ENCODE results near the gene IRX6. TPM values are rescaled to one million over a fixed set of nuclear protein-coding genes. Genes with fewer than 3 reads are reported as not detected.

IRX6 gene

GRCh38 chr16:55379371-55379770 is 55.4 kb downstream of the IRX6 start:
- no peak overlapping the region for H3K4me3 ChIP-seq (ENCODE audit: low read length in 2 of 2)
- no peaks in the 10 kb centered on the region for H3K9me3 ChIP-seq (replicated peaks in 1 of 2; ENCODE audit: control insufficient read depth in 2 of 2, insufficient read depth in 1 of 2, low read depth in 1 of 2, low read length in 2 of 2)
- H2AK5ac ChIP-seq (ENCODE audit: low read depth, low read length), result no peak overlapping the region
- no peak overlapping the region for H3K27ac ChIP-seq (replicated peaks; ENCODE audit: low read length)
- no peak overlapping the region for H2BK5ac ChIP-seq (ENCODE audit: low read length)
- H3K4ac ChIP-seq (ENCODE audit: low read length), result no peak overlapping the region
- no peak overlapping the region for H3K18ac ChIP-seq (ENCODE audit: low read length)
- no CpG with 5 or more reads among the region's 13 CpGs for WGBS, 2 donors (ENCODE audit: extremely low coverage in 2 of 2, insufficient read length in 2 of 2, insufficient replicate concordance in 1 of 2)
- no peak overlapping the region for H2BK120ac ChIP-seq (ENCODE audit: low read depth, low read length)
- peaks cover 2 to 6% of the 10 kb centered on the region in 2 donors for H3K4me1 ChIP-seq (ENCODE audit: control insufficient read depth in 2 of 2, insufficient read depth in 1 of 2, low read depth in 1 of 2, low read length in 2 of 2)
- H3K36me3 ChIP-seq (replicated peaks in 1 of 2; ENCODE audit: control insufficient read depth in 2 of 2, insufficient read depth in 2 of 2, low read length in 2 of 2), result no peaks in the 10 kb centered on the region
- H3K14ac ChIP-seq (ENCODE audit: low read length), result no peak overlapping the region
- H3K9ac ChIP-seq (ENCODE audit: low read depth, low read length, poor library complexity), result no peak overlapping the region
- H3K4me2 ChIP-seq (ENCODE audit: insufficient read depth, low read length, poor library complexity, severe bottlenecking), result no peak overlapping the region
- no peaks in the 10 kb centered on the region for H3K79me1 ChIP-seq (ENCODE audit: low read depth, low read length)
- H4K91ac ChIP-seq (ENCODE audit: low read depth, low read length, poor library complexity), result no peak overlapping the region
- H4K8ac ChIP-seq (ENCODE audit: low read depth, low read length), result no peak overlapping the region
- peak overlapping the region; percentile 53 for H2AFZ ChIP-seq (ENCODE audit: low read length)
- H2BK12ac ChIP-seq (ENCODE audit: low read length), result no peak overlapping the region
- no peak for DNase-seq (ENCODE audit: low spot score)
- no peaks in the 10 kb centered on the region for H3K27me3 ChIP-seq (ENCODE audit: control insufficient read depth in 3 of 3, insufficient read depth in 3 of 3, low read depth in 1 of 3, low read length in 3 of 3)
- no peak overlapping the region for H3K23ac ChIP-seq (ENCODE audit: low read depth, low read length, poor library complexity)
- no peak overlapping the region for H2BK15ac ChIP-seq (ENCODE audit: low read length)

DNA sequence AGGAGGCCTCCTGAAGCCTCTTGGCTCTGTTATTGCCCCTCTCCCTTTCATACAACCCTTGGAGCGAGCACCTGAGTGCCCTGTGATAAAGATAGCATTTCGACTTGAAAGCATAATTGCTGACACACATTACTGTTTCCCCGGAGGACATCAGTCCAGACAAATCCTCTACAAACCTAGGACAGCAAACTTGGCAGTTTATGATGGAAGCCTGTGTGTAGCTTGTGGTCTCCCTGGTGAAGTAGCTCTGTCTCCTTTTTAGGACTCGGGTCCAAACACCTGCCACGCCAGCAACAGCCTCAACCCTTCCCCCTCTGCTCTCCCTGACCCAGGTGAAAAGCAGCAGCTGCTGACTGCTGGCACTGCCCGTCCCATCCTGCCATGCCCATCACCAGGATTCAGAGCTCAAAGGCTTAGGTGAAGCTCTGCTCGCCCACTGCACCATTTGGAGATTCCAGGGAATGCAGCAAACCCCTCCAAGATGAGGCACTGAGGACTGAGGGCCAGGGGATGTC is 55.9 kb downstream of the IRX6 start:
- Histone ChIP-seq H3K4me1 (ENCODE audit: control insufficient read depth in 2 of 2, insufficient read depth in 1 of 2, low read depth in 1 of 2, low read length in 2 of 2) (peaks cover 2 to 6% of the 10 kb centered on the region in 2 donors), H3K36me3 (replicated peaks in 1 of 2; ENCODE audit: control insufficient read depth in 2 of 2, insufficient read depth in 2 of 2, low read length in 2 of 2) (no peaks in the 10 kb centered on the region), H2BK120ac (ENCODE audit: low read depth, low read length) (no peak overlapping the region), H4K8ac (ENCODE audit: low read depth, low read length) (no peak overlapping the region), H3K27me3 (ENCODE audit: control insufficient read depth in 3 of 3, insufficient read depth in 3 of 3, low read depth in 1 of 3, low read length in 3 of 3) (no peaks in the 10 kb centered on the region), H2AK5ac (ENCODE audit: low read depth, low read length) (no peak overlapping the region), H3K4ac (ENCODE audit: low read length) (no peak overlapping the region), H3K79me1 (ENCODE audit: low read depth, low read length) (no peaks in the 10 kb centered on the region), H3K18ac (ENCODE audit: low read length) (no peak overlapping the region), H3K4me2 (ENCODE audit: insufficient read depth, low read length, poor library complexity, severe bottlenecking) (no peak overlapping the region), H3K27ac (replicated peaks; ENCODE audit: low read length) (no peak overlapping the region), H3K4me3 (ENCODE audit: low read length in 2 of 2) (no peak overlapping the region), H3K9ac (ENCODE audit: low read depth, low read length, poor library complexity) (no peak overlapping the region), H3K23ac (ENCODE audit: low read depth, low read length, poor library complexity) (no peak overlapping the region), H4K91ac (ENCODE audit: low read depth, low read length, poor library complexity) (no peak overlapping the region), H2BK5ac (ENCODE audit: low read length) (no peak overlapping the region), H3K9me3 (replicated peaks in 1 of 2; ENCODE audit: control insufficient read depth in 2 of 2, insufficient read depth in 1 of 2, low read depth in 1 of 2, low read length in 2 of 2) (no peaks in the 10 kb centered on the region), H2BK15ac (ENCODE audit: low read length) (no peak overlapping the region), H2BK12ac (ENCODE audit: low read length) (no peak overlapping the region), H3K14ac (ENCODE audit: low read length) (no peak overlapping the region), H2AFZ (ENCODE audit: low read length) (peak overlapping the region; percentile 53)
- WGBS, 2 donors (ENCODE audit: extremely low coverage in 2 of 2, insufficient read length in 2 of 2, insufficient replicate concordance in 1 of 2), result no CpG with 5 or more reads among the region's 7 CpGs
- no peak for DNase-seq (ENCODE audit: low spot score)

Small RNA genes within 50 kb of the gene (small RNA-seq; reads per million reads assigned to genes)
- not detected for gene RN7SL841P (ENCODE audit: insufficient read depth)
